GDM1 (cell line): ENCODE data around the gene MRPL40.
"Not testable (repeated sequence)": the region's sequence is repeated elsewhere in the genome, so short reads cannot be mapped to it uniquely, and the experiment has no call there.

ENCODE experiments used
- DNase-seq: peaks from one replicate; lab custom pipeline; 2025; lab: John Stamatoyannopoulos, UW

Gene MRPL40

DNA sequence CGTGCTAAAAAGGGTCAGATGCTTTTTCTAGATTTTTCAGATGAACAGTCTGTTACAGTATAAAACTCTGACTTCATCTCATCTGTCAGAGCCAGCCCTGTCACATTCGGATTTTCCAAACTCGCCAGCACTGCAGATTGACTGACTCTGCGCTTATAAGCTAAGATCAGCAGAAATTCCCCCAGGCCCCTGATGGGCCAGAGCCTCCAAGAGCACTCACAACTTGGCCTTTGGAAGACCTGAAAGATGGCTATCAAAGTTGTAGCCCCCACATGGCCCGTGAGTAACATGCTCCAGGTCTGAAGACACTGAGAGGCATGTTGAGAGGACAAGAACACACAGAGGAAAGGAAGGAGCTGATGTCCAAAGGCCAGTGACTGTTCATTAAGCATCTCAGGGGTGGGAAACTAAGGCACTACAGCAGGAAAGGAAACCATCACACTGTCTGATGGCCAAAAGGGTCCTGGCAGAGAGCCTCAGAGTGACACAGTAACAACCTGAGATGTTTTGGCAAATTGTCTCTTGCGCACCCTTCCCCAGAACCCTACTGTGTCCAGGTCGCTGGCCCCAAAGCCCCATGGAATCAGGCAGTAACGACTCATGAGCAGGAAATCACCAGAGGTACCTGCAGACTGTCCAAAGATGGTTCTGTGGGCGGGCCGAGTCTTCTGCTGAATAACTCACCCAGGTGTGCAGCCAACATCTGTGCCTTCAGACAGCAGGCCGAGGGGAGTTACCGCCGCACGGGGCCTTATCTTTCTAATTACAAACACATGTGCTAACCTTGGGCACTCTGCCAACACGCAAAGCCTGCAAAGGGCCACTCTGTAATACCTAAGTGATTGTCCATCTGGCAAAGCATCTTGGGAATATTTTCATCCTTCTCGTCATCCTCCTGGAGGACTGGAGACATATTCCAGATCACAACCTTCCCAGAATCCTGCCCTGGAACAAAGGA is 24.4 kb upstream of the MRPL40 start:
- no peak for DNase-seq

- no peak for DNase-seq
Measured at GRCh38 chr22:19410941-19411689, 21.2 kb upstream of the MRPL40 start.

DNA sequence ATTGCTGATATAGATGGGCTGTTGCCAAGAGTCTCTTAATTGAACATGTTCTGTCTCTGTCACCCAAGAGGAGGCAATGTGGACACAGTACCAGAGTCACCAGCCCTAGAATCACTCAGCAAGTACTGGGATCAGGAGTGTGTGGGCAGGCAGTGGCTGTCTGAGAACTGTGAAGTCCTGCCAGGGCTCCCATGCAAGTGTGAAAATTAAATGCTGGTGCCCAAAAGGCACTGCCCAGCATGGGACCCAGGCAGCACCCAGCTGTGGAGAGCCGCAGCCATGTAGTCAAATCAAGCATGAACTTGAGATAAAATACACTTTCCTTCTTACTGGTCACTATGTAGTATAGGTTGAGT is 20.7 kb upstream of the MRPL40 start:
- DNase-seq, result no peak

- no peak for DNase-seq
Measured at GRCh38 chr22:19412478-19412877, 19.9 kb upstream of the MRPL40 start.

GRCh38 chr22:19412923-19413322 is 19.4 kb upstream of the MRPL40 start:
- DNase-seq, result no peak

DNA sequence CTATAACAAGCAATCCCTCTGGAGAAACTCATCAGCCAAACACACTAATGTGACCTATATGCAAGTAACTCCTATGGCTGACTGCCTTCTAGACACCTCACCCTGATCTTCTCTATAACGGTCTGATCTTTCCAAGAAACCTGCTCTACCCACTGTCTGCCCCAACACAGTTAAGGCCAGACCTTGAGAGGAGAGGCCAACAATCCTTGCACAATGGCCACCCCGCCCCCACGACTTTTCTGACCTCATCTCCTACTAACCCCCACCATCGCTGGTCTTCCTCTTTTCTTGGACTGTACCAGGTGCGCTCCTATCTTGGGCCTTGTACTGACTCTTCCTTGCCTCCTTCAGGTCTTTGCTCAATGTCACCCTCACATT is 13.3 kb upstream of the MRPL40 start:
- DNase-seq, result no peak

DNA sequence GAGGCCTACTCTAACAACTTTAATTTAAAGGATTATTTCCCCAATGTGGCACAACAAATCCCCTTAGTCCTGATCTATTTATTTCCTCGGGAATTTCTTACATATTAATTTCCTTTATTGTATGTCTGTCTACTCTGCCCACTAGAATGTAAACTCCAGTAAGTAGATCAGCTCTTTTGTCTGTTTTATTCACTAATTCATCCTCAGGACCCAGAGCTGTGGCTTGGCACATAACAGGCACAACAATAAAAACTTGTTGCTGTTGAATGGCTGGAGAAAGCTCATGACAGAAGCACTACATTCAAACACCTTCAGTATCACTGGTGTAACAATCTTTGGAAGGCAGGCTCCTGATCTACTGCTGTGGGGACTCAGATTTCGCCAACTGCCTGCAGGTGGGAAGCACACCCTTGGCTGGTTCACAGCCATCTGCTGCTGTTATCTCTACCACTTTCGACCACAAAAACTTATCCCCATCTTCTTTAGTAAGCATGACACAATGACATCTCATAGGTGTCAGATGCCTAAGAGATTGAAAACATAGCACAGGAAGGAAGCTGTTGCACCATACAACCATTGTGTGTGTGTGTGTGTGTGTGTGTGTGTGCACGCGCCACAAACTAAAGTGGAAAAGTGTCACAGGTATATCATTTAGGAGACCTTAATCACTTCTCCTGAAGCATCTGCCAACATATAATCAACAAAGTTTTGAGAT is 12.7 kb upstream of the MRPL40 start:
- no peak for DNase-seq

GRCh38 chr22:19420321-19420720 is 12.0 kb upstream of the MRPL40 start:
- no peak for DNase-seq

GRCh38 chr22:19422440-19423301 is 9.7 kb upstream of the MRPL40 start:
- no peak for DNase-seq

DNA sequence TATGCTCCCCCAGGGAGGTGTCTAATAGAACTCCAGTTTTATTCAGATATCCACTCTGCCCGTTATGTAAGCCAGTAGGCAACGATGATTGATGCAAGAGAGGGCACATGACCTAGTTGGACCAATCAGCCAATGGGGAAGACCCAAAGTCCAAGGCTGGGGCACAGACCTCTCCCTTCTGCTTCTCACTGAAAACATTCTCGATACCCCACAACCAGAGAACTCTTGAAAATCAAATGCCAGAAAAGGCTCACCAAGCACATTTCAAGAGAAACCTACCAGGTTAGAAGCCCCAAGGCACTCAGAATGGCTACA is 8.2 kb upstream of the MRPL40 start:
- DNase-seq, result no peak

DNA sequence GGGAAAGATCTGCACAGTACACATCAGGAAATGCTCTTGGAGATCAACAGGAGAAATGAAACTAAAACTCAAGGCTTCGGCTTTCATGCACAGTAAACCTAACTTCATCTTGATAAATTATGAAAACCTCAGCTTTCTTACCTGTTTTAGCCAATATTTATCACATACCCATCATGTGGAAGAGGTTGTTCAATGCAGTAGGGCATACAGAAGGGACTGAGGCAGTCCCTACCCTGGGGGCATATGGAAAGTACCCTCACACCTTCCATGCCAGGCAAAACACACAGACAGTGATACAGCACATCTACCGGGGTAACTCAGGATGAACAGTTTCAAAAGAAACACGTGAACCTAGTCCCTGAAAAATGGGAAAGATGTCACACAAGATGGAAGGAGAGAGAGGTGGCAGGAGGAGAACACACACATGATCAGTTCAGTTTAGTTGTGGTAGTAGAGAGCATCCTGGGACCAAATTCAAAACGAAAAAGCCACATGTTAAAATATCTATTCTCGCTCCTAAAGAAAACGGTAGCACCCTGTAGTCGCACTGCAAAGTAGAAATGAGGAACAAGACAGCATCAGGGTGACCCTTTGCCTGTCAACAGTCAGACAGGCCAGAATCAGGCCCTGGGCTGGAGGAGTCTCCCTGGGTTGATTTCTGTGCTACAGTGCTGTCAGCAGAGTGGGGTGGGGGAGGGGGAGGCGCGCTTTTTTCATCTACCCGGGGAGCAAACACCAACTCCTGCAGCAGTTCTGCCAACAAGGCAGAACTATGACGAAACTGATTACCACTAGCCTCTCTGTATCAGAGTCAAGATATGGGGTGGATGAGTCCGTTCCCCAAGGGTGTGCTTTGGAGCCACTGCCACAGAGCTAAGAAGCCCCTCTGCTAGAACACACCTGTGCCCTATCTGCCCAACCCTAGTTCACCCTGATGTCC is 2.1 kb upstream of the MRPL40 start:
- DNase-seq, result no peak

DNA sequence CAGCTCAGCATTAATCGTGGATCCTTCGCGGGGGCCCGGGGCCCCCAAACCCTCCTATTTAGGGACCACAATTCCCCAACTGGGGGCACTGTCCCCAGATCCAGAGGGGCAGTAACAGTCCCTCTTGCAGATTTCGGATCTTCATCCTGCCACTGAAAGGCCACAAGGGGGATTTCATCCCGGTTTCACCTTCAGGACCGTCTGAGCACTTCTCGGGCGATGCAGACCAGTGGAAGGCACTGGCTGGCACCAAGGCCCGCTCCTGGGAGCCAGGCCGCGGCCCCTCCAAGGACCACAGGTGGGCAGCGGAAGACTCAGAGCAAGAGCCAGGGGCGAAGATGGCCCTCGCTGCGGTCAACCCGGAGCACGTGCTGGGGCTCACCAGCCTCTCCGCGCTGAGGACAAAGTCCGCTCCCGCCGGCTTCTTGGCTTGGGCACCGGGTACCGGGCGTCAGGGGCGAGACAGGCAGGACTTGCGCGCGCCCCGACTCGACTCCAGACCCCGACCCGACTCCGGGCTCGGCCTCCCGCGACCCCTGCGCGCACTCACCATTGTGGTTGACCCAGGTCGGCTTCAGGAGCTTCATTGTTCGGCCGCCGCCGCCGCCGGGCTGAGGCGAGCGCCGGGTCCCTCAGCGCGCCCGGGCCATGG is 1.3 kb upstream of the MRPL40 start:
- no peak for DNase-seq

GRCh38 chr22:19431649-19432132 is 654 bp upstream of the MRPL40 start, which contains the start of gene HIRA:
HIRA (minus strand) TSS chr22:19431733; CDS start chr22:19431476, 257 bp downstream.
- DNase-seq, result peak; percentile 66

GRCh38 chr22:19434401-19434800 is 2.1 kb downstream of the MRPL40 start:
- no peak for DNase-seq

- no peak for DNase-seq
Measured at GRCh38 chr22:19434829-19435580, 2.7 kb downstream of the MRPL40 start.

DNA sequence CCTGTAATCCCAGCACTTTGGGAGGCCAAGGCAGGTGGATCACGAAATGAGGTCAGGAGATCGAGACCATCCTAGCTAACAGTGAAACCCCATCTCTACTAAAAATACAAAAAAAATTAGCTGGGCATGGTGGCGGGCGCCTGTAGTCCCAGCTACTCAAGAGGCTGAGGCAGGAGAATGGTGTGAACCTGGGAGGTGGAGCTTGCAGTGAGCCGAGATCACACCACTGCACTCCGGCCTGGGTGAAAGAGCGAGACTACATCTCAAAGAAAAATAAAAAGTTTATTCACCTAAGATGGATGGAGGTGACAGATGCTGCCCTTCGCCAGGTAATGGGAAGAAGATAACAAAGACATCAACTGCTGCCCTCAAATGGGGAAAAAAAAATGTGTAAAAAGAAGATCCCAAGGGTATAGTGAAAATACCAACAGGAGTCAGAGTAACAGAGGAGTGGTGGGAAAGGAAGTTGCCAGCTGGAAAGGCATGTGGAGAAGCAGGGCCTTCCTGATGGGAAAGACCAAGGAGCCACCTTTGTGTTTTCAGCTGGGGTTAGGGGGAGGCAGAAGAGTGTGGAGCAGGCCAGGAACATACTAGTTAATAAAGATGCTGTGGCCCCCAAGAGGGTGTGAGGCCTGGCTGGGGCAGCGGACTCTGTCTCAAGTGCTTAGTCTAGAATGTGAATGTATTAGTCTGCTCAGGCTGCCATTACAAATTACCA is 4.3 kb downstream of the MRPL40 start:
- not testable (repeated sequence) for DNase-seq

GRCh38 chr22:19438298-19438697 is 6.0 kb downstream of the MRPL40 start:
- DNase-seq, result no peak

- no peak for DNase-seq
Measured at GRCh38 chr22:19440411-19441195, 8.3 kb downstream of the MRPL40 start.
